GM11168 (cell line): ENCODE data around the gene SLC37A4.

Experiments used
- in situ Hi-C: fragments of 300-500 bp; cut with MboI; formaldehyde crosslinking; loops from one replicate; pipeline ENCODE4 v1.12.0; 2022; ENCODE audit warnings: low sequenced_read_pairs; ENCODE audit not compliant: unreplicated experiment

Gene SLC37A4

GRCh38 chr11:118980191-118980881 is 50.3 kb downstream of the SLC37A4 start:
- in situ Hi-C loops, result no loop called here

- in situ Hi-C loops, result no loop called here
Observed at GRCh38 chr11:118979434-118979833, 51.2 kb downstream of the SLC37A4 start.

GRCh38 chr11:118975771-118976709 is 54.6 kb downstream of the SLC37A4 start:
- in situ Hi-C loops, result no loop called here
